ENCODE results near the gene PCIF1.

GRCh38 chr20:45971425-45971674, 36.9 kb downstream of the PCIF1 start:
- no peak for TF ChIP-seq CTCF (conservative IDR thresholded peaks at IDR 0.05; ENCODE audit: low read depth, low read length)
- no peak for TF ChIP-seq EZH2 (IDR thresholded peaks at IDR 0.05; ENCODE audit: low read length, unreplicated experiment)
- TF ChIP-seq EZH2phosphoT487 (IDR thresholded peaks at IDR 0.05; ENCODE audit: borderline replicate concordance, low read length): no peak

Data from PC-3 (cell line).